Measurements from ENCODE around the gene GLB1L3. TPM values are rescaled to one million over a fixed set of nuclear protein-coding genes. Genes with fewer than 3 reads are reported as not detected.

Gene GLB1L3
- total RNA-seq, 4 donors from 2014 or later = 7.5 to 18.5 (median 8.9) TPM

DNA sequence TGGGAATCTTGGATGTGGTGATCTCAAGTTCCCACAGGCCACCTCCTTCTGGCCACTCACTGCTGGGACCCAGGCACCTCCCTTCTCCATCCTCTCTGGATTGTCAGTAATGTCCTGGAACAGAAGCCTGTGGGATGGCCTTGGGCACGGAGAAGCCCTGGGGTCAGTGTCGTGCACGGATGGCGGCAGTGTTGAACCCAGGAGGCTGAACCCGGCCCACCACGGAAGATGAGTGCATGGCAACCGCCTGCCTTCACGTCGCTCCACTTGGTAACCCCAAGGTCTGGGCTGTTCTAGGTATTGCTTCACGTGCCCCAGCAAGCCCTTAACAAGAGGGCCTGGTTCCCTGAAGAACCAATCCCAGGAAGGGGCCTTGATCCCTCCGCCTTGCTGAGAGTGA is 30.1 kb upstream of the GLB1L3 start:
- no peak for DNase-seq (ENCODE audit: low spot score in 2 of 2)
- TF ChIP-seq, protein P1, sequence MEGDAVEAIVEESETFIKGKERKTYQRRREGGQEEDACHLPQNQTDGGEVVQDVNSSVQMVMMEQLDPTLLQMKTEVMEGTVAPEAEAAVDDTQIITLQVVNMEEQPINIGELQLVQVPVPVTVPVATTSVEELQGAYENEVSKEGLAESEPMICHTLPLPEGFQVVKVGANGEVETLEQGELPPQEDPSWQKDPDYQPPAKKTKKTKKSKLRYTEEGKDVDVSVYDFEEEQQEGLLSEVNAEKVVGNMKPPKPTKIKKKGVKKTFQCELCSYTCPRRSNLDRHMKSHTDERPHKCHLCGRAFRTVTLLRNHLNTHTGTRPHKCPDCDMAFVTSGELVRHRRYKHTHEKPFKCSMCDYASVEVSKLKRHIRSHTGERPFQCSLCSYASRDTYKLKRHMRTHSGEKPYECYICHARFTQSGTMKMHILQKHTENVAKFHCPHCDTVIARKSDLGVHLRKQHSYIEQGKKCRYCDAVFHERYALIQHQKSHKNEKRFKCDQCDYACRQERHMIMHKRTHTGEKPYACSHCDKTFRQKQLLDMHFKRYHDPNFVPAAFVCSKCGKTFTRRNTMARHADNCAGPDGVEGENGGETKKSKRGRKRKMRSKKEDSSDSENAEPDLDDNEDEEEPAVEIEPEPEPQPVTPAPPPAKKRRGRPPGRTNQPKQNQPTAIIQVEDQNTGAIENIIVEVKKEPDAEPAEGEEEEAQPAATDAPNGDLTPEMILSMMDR (IDR thresholded peaks at IDR 0.05) = no peak
- no peak for TF ChIP-seq POLR2A (IDR thresholded peaks at IDR 0.05)
- intact Hi-C loops (cut with DNase I; ENCODE audit: low total_unique reads) = no loop called here
- H3K4me3 ChIP-seq (ENCODE audit: low read depth, poor library complexity, severe bottlenecking) = no peak overlapping the region
- WGBS, 2 donors = 70 to 88% methylated on average over 11 of the region's 11 CpGs

DNA sequence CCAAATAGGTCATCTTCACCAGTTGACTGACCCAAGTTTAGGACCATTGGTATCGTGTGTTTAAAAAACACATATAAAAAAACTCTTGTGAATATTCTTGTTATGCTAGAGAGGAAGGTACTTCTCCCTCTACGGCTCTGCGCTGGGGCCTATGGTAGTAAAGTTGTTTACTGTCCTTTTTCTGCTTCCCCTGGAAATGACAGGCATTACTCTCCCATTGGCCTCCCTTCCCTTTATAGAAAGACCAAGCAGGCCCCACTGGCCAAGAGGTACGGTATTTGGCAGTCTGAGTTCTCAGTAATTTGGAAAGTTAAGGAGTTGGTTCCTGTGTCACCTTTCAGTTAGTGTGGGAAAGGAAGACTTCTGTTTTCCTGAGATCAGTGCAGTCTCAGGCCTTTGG is 29.5 kb upstream of the GLB1L3 start:
- no peak overlapping the region for H3K4me3 ChIP-seq (ENCODE audit: low read depth, poor library complexity, severe bottlenecking)
- DNase-seq (ENCODE audit: low spot score in 2 of 2) = no peak
- TF ChIP-seq, protein P1 (IDR thresholded peaks at IDR 0.05) = no peak
- TF ChIP-seq POLR2A (IDR thresholded peaks at IDR 0.05) = no peak
- WGBS, 2 donors = 81 to 83% methylated on average over 4 of the region's 4 CpGs
- intact Hi-C loops (cut with DNase I; ENCODE audit: low total_unique reads) = no loop called here

DNA sequence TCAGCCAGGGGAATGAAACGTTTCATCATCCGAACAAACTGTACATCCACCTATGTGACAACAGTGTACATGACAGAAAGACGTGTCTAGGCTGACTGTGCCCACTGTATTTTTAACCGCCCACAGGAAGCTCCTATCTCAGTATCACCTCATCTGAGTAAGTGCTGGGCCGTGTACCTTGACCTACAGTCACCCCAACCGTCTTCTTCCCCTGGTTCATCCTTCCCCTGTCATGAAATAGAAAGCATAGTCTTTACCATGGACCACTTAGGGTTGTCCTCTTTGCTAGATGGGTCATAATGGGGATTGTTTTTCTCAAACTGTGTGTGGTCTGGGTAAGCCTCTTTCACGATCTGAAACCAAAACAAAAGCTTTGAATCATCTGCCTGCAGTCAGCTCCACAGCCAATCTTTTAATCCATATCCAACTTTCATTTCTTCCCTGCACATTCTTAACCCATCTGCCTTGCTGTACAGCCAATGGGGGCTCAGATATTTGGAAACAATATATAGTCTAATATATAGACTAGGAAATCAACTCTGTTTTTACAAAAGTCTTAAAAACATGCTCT is 27.2 kb upstream of the GLB1L3 start:
- DNase-seq (ENCODE audit: low spot score in 2 of 2) = no peak
- no peak overlapping the region for H3K4me3 ChIP-seq (ENCODE audit: low read depth, poor library complexity, severe bottlenecking)
- 67 to 70% methylated on average over 7 of the region's 7 CpGs for WGBS, 2 donors
- intact Hi-C loops (cut with DNase I; ENCODE audit: low total_unique reads) = no loop called here
- TF ChIP-seq, protein P1 (IDR thresholded peaks at IDR 0.05) = no peak
- TF ChIP-seq POLR2A (IDR thresholded peaks at IDR 0.05) = no peak

DNA sequence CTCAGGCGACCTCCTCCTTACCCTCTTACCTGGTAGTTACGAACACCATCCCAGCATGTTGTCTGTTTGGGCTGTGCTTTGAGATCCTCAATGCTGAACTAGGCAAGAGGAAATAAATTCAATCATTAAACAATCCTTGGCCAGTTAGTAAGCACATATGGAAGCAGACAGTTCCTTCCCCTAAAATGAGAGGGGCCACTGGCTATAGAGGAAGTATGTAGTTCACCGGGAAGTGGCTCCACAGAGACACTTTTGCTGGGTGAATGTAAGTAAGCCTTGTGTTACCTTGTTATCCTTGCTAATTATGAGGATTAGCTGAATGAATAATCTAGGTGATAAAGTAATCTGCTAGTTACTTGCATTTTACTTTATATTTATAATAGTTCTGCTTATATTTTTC is 25.9 kb upstream of the GLB1L3 start:
- DNase-seq (ENCODE audit: low spot score in 2 of 2) = no peak
- H3K4me3 ChIP-seq (ENCODE audit: low read depth, poor library complexity, severe bottlenecking) = no peak overlapping the region
- TF ChIP-seq, protein P1 (IDR thresholded peaks at IDR 0.05) = no peak
- no peak for TF ChIP-seq POLR2A (IDR thresholded peaks at IDR 0.05)
- 86 to 91% methylated on average over 3 of the region's 3 CpGs for WGBS, 2 donors
- intact Hi-C loops (cut with DNase I; ENCODE audit: low total_unique reads) = no loop called here

DNA sequence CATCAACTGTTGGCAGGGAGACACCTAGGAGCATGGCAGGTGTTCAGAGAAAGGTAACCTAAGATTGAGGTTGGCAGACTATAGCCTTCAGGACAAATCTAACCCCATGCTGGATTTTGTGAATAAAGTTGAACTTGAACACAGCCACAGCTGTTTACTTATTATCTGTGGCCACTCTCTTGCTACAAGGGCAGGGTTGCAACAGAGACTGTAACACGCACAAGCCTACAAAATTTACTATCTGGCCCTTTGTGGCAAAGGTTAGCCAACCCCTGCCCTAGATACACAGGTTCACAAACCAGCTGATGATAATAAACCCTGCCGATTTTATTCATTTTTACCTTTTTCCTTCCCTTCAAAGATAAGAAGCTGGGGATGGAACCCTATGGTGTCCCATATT is 25.5 kb upstream of the GLB1L3 start:
- DNase-seq (ENCODE audit: low spot score in 2 of 2) = no peak
- intact Hi-C loops (cut with DNase I; ENCODE audit: low total_unique reads) = no loop called here
- no peak overlapping the region for H3K4me3 ChIP-seq (ENCODE audit: low read depth, poor library complexity, severe bottlenecking)
- WGBS, 2 donors = 91 to 96% methylated on average over 2 of the region's 2 CpGs
- TF ChIP-seq, protein P1 (IDR thresholded peaks at IDR 0.05) = no peak
- TF ChIP-seq POLR2A (IDR thresholded peaks at IDR 0.05) = no peak

Data from lower leg skin (tissue), 4 donors.